Mucosa of rectum (tissue), 2 donors: ENCODE data around the gene CDH22.

ENCODE experiments used
- H3K27ac ChIP-seq, 2 donors: one replicate each; pipeline ENCODE4 v1.7.0; 2013; ENCODE audit warnings: inconsistent platforms in 2 of 2, low read depth in 2 of 2, low read length in 2 of 2
- H3K27me3 ChIP-seq, 2 donors: one replicate each; pipeline ENCODE4 v1.7.0; 2013; ENCODE audit warnings: low read length in 2 of 2; ENCODE audit not compliant: control insufficient read depth in 2 of 2, insufficient read depth in 2 of 2
- H3K36me3 ChIP-seq, 2 donors: one replicate each; pipeline ENCODE4 v1.7.0; 2013; ENCODE audit warnings: low read length in 2 of 2; ENCODE audit not compliant: control insufficient read depth in 2 of 2, insufficient read depth in 2 of 2
- H3K4me1 ChIP-seq, 2 donors: one replicate each; pipeline ENCODE4 v1.7.0; 2013; ENCODE audit warnings: low read length in 2 of 2, mild to moderate bottlenecking in 1 of 2; ENCODE audit not compliant: control insufficient read depth in 2 of 2, insufficient read depth in 2 of 2
- H3K4me3 ChIP-seq, 2 donors: one replicate each; pipeline ENCODE4 v1.7.0; 2013; ENCODE audit warnings: low read length in 2 of 2
- H3K9ac ChIP-seq, 2 donors: one replicate each; pipeline ENCODE4 v1.7.0; 2013; ENCODE audit warnings: low read length in 2 of 2, low read depth in 1 of 2, mild to moderate bottlenecking in 1 of 2
- H3K9me3 ChIP-seq, 2 donors: one replicate each; pipeline ENCODE4 v1.7.0; 2013; ENCODE audit warnings: low read length in 2 of 2; ENCODE audit not compliant: control insufficient read depth in 2 of 2
- donor health status: healthy.
- donor health status: Normal muscosa, but diverticular disease.

CDH22 gene

DNA sequence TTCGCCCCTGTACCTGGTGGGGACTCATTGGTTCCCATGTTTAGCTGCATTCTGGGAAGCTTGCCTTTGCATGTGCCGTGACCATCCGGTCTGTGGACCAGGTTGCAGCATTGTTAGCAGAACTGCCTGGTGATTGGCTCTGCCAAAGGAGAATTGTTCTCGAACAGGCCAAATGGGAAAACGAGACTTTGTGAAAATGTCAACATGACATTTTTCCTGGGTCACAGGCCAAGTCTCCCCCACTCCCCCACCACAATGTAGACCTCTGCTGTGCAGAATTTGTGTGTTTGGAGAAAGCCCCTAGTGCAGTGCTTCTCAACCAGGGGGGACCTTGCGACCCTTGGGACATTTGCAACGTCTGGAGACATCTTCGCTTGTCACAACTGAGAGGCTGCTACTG is 23.2 kb downstream of the CDH22 start:
- Histone ChIP-seq H3K9me3 (no peaks in the 10 kb centered on the region), H3K27me3 (peaks cover 18 to 20% of the 10 kb centered on the region in 2 donors), H3K27ac (no peak overlapping the region), H3K36me3 (no peaks in the 10 kb centered on the region), H3K4me3 (no peak overlapping the region), H3K4me1 (no peaks in the 10 kb centered on the region), H3K9ac (no peak overlapping the region)

DNA sequence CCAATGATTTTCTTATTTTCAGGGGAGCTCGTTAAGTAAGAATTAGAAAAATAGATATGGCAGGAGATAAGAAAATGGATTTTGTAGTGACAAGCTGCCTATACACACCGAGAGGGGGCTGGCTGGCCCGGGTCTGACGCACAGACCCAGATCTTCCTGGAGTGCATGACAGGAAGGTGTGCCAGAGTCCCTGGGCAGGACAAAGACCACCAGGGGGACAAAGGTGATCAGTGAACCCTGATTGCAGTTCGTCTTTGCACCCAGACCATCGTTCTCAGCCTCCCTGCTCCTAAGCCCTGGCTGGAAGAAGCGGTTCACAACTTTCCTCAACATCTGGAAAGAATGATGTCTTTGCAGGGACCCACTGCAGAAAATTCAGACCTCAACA is 24.3 kb downstream of the CDH22 start:
- no peak overlapping the region for H3K27ac ChIP-seq
- H3K36me3 ChIP-seq = no peaks in the 10 kb centered on the region
- H3K4me3 ChIP-seq = no peak overlapping the region
- H3K9me3 ChIP-seq = no peaks in the 10 kb centered on the region
- H3K9ac ChIP-seq = no peak overlapping the region
- no peaks in the 10 kb centered on the region for H3K4me1 ChIP-seq
- H3K27me3 ChIP-seq = peaks cover 20 to 22% of the 10 kb centered on the region in 2 donors

DNA sequence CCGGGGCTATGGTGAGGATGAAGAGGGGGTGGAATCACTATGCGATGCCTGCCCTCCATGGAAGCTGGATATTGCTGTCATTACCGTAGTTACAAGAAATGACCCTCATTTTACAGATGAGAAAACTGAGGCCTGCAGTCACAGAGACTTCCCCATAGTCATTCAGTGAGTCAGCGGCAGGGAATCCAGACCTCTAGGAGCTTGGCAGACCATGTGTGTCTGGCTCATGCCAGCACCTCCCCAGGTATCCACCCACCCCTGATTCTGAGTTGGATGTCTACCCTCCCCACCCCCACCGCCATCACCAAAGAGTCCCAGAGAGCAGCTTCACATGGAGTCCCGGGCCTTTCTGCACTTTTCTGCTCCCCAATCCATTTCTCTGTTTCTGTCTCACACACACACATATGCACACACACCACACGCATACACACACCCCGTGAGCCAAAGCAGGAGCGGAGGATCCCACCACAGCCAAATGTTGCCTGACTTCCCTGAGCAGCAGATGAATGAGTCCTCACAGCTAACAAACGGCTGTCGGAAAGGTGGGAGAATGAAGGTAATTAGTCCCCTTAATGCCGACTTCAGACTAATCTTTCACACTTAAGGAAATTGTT is 24.8 kb downstream of the CDH22 start:
- Histone ChIP-seq H3K4me1 (no peaks in the 10 kb centered on the region), H3K9ac (no peak overlapping the region), H3K27ac (no peak overlapping the region), H3K4me3 (no peak overlapping the region), H3K36me3 (no peaks in the 10 kb centered on the region), H3K27me3 (peaks cover 20 to 22% of the 10 kb centered on the region in 2 donors), H3K9me3 (no peaks in the 10 kb centered on the region)

DNA sequence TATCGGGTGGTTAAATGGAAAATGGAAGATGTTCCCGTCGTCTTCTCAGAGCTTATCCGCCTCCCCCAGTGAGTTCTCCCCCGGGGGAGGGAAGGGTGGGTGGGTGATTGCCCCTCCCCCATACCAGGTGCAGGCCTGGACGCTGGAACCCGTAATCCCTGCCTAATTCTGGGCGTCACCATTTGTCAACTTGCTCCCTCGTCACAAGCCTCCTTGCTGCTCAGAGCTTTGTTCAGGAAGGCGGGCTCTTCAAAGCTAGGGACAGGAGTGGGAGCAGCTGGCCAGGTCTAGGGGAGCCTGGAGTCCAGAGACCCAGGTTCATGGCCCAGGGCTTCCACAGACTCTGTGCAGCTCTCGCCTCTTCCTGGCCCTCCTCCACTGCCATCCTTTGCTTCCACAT is 25.6 kb downstream of the CDH22 start:
- no peaks in the 10 kb centered on the region for H3K36me3 ChIP-seq
- H3K9me3 ChIP-seq = no peaks in the 10 kb centered on the region
- no peaks in the 10 kb centered on the region for H3K4me1 ChIP-seq
- H3K27ac ChIP-seq = no peak overlapping the region
- no peak overlapping the region for H3K4me3 ChIP-seq
- no peak overlapping the region for H3K9ac ChIP-seq
- H3K27me3 ChIP-seq = peaks cover 20% of the 10 kb centered on the region in 2 donors

GRCh38 chr20:46279103-46279502 is 29.2 kb downstream of the CDH22 start:
- peaks cover 19 to 20% of the 10 kb centered on the region in 2 donors for H3K27me3 ChIP-seq
- H3K4me3 ChIP-seq = no peak overlapping the region
- H3K36me3 ChIP-seq = no peaks in the 10 kb centered on the region
- no peak overlapping the region for H3K9ac ChIP-seq
- H3K9me3 ChIP-seq = no peaks in the 10 kb centered on the region
- no peaks in the 10 kb centered on the region for H3K4me1 ChIP-seq
- H3K27ac ChIP-seq = no peak overlapping the region

DNA sequence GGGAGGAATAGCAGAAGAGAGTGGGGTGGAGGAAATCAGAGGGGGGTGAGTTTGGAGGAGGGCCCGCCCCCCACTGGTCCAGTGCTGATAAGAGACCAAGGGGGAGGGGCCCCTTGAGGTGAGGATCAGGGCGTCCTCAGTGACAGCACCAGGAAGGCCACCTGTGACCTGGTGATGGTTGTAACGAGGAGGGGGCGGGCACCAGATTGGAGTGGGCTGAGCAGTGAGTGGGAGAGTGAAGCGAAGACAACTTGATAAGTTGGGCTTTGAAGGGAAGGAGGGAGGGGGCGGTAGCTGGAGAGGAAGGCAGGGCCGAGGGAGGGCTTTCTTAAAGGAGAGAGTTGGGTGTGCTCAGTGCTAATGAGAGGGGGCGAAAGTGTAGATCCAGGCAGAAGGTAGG is 30.7 kb downstream of the CDH22 start:
- H3K36me3 ChIP-seq = no peaks in the 10 kb centered on the region
- no peaks in the 10 kb centered on the region for H3K4me1 ChIP-seq
- peaks cover 21 to 22% of the 10 kb centered on the region in 2 donors for H3K27me3 ChIP-seq
- no peak overlapping the region for H3K4me3 ChIP-seq
- no peak overlapping the region for H3K27ac ChIP-seq
- no peaks in the 10 kb centered on the region for H3K9me3 ChIP-seq
- H3K9ac ChIP-seq = no peak overlapping the region

DNA sequence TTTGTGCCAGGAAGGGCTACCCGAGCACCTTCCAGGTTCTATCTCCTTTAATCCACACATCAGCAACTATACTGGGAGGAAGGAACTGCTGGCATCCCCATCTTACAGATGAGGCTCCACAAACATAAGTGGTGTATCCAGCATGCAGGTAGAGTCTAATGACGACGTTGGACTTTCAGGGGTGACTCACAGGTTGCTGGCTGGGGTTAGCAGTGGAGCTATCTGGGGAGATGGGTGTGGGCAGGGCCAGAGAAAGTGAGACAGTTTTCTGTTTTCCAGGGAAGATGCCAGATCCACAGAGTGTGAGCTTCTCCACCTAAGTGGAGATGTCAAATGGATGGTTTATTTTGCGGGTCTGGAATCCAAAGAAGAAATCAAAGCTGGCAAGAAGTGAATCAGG is 31.8 kb downstream of the CDH22 start:
- Histone ChIP-seq H3K4me3 (no peak overlapping the region), H3K27ac (no peak overlapping the region), H3K4me1 (no peaks in the 10 kb centered on the region), H3K27me3 (peaks cover 20 to 21% of the 10 kb centered on the region in 2 donors), H3K9me3 (no peaks in the 10 kb centered on the region), H3K9ac (no peak overlapping the region), H3K36me3 (no peaks in the 10 kb centered on the region)

DNA sequence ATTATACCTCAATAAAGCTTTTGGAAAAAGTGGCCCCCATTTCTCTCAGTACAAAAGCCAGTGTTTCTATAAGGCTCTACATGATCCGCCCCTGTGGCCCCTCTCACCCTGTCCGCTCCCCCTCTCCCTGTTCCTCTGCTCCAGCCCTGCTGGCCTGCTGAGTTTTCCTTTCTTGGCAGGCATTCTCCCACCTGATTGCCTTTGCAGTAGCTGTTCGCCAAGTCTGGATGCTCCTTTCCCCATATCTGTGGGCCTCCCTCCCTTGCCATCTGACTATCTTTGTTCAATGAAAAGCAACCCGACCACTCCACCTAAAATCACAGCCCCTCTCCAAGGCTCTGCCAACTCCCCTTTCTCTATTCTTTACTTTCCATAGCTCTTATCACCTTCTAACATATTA is 33.2 kb downstream of the CDH22 start:
- H3K9ac ChIP-seq = no peak overlapping the region
- no peaks in the 10 kb centered on the region for H3K36me3 ChIP-seq
- peaks cover 17 to 22% of the 10 kb centered on the region in 2 donors for H3K27me3 ChIP-seq
- H3K4me3 ChIP-seq = no peak overlapping the region
- no peaks in the 10 kb centered on the region for H3K9me3 ChIP-seq
- no peaks in the 10 kb centered on the region for H3K4me1 ChIP-seq
- H3K27ac ChIP-seq = no peak overlapping the region

GRCh38 chr20:46273717-46274116 is 34.6 kb downstream of the CDH22 start:
- H3K36me3 ChIP-seq = no peaks in the 10 kb centered on the region
- no peak overlapping the region for H3K4me3 ChIP-seq
- no peaks in the 10 kb centered on the region for H3K9me3 ChIP-seq
- H3K4me1 ChIP-seq = no peaks in the 10 kb centered on the region
- no peak overlapping the region for H3K27ac ChIP-seq
- peaks cover 13 to 31% of the 10 kb centered on the region in 2 donors for H3K27me3 ChIP-seq
- H3K9ac ChIP-seq = no peak overlapping the region

DNA sequence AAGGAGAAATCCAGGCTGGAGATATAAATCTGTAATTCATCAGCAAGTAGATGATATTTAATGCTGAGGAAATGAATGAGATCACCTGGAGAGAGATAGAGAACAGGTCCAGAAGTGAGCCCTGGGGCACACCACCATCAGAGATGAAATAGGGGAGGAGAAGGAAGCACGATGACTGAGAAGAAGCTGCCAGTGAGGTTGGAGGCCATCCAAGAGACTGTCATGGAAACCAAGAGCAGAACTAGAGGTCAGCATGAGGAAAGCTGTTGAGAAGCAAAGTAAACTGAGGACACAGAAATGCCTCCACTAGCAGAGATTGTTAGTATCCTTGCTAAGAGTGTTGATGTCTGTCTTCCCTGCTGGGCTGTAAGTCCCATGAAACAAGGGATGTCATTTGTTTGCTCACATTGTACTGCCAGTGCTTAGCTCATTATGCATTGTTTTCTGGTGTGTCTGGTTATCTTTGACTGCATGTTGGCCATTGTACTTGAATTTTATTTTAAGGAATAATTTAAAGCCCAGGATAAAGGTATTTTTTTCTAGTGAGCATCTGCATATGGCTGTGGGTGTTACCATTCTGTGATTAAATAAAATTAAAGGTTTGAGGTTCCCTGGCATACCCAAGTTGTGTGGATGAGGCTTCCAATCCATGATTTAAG is 35.8 kb downstream of the CDH22 start:
- Histone ChIP-seq H3K27me3 (peaks cover 14 to 37% of the 10 kb centered on the region in 2 donors), H3K9me3 (no peaks in the 10 kb centered on the region), H3K27ac (no peak overlapping the region), H3K4me1 (no peaks in the 10 kb centered on the region), H3K36me3 (no peaks in the 10 kb centered on the region), H3K4me3 (no peak overlapping the region), H3K9ac (no peak overlapping the region)
